Lower lobe of right lung (tissue), 2 donors: ENCODE measurements around the gene IFNLR1. TPM values are rescaled to one million over a fixed set of nuclear protein-coding genes. Genes with fewer than 3 reads are reported as not detected.
A peak's percentile ranks its signal among the peaks of the same experiment; 100 is the strongest.

Source experiments
- ATAC-seq, 2 donors: fragments of 200-7000 bp; cut with Tn5 transposase; one replicate each; pipeline ENCODE4 v1.9.1; 2020 to 2022; ENCODE audit warnings: mild to moderate bottlenecking in 2 of 2, moderate library complexity in 2 of 2
- DNase-seq: peaks from one replicate; pipeline ENCODE4 v3.0.0-alpha.2; 2020
- H3K27ac ChIP-seq: fragments of 200-600 bp; one replicate; pipeline ENCODE4 v1.8.0; 2022
- H3K27me3 ChIP-seq: fragments of 200-600 bp; one replicate; pipeline ENCODE4 v1.8.0; 2022; ENCODE audit warnings: low read depth
- H3K36me3 ChIP-seq: fragments of 200-600 bp; one replicate; pipeline ENCODE4 v1.8.0; 2022; ENCODE audit warnings: mild to moderate bottlenecking
- H3K4me1 ChIP-seq: fragments of 200-600 bp; one replicate; pipeline ENCODE4 v1.8.0; 2022
- H3K4me3 ChIP-seq: fragments of 200-600 bp; one replicate; pipeline ENCODE4 v1.8.0; 2022; ENCODE audit warnings: mild to moderate bottlenecking
- H3K9me3 ChIP-seq: fragments of 200-600 bp; one replicate; pipeline ENCODE4 v1.8.0; 2022
- CTCF ChIP-seq: fragments of 200-600 bp; IDR thresholded peaks from one replicate; pipeline ENCODE4 v1.8.0; 2022; ENCODE audit warnings: antibody characterized with exemption, mild to moderate bottlenecking
- intact Hi-C: fragments of 100-400 bp; cut with DNase I; formaldehyde crosslinking; loops from one replicate; pipeline ENCODE4 v1.11.0; 2022
- total RNA-seq: library from RNA; stranded (reverse); fragmentation: NEBNext Ultra II Directional; extraction: Animal tissue kit (Norgen Biotek cat#: 25700); gene quantifications from one replicate; pipeline ENCODE4 v1.2.1, GENCODE V29; 2021
- donor health status: DM: no; HTN: yes; CAD: no; lungs with severe emphysema.

The IFNLR1 gene
- total RNA-seq, 1 donor from 2014 or later: 11.7 TPM

GRCh38 chr1:24111996-24112779 is 74.9 kb downstream of the IFNLR1 start, which contains the start of gene MYOM3:
MYOM3 (minus strand) TSS chr1:24112135; CDS start chr1:24108636, 3,499 bp downstream.
- Histone ChIP-seq H3K36me3 (no peaks in the 10 kb centered on the region), H3K27me3 (peaks cover 5% of the 10 kb centered on the region), H3K4me1 (peaks cover 8% of the 10 kb centered on the region), H3K27ac (no peak within 1 kb of the TSS), H3K4me3 (peak within 1 kb of the TSS; percentile 11), H3K9me3 (no peaks in the 10 kb centered on the region)
- peak; percentile 91 for ATAC-seq
- TF ChIP-seq CTCF: peak; percentile 44
- DNase-seq: peak; percentile 83
- intact Hi-C loops: no loop called here

GRCh38 chr1:24111262-24111995 is 75.7 kb downstream of the IFNLR1 start:
- Histone ChIP-seq H3K4me3 (no peak overlapping the region), H3K9me3 (no peaks in the 10 kb centered on the region), H3K4me1 (peaks cover 8% of the 10 kb centered on the region), H3K27me3 (peaks cover 5% of the 10 kb centered on the region), H3K36me3 (no peaks in the 10 kb centered on the region), H3K27ac (no peak overlapping the region)
- TF ChIP-seq CTCF: no peak
- ATAC-seq (no peak), DNase-seq (peak; percentile 46)
- intact Hi-C loops: no loop called here

GRCh38 chr1:24110642-24111261 is 76.3 kb downstream of the IFNLR1 start:
- peaks cover 5% of the 10 kb centered on the region for H3K27me3 ChIP-seq
- intact Hi-C loops: no loop called here
- no peaks in the 10 kb centered on the region for H3K9me3 ChIP-seq
- no peak overlapping the region for H3K4me3 ChIP-seq
- no peak for TF ChIP-seq CTCF
- H3K27ac ChIP-seq: no peak overlapping the region
- peaks cover 8% of the 10 kb centered on the region for H3K4me1 ChIP-seq
- DNase-seq: peak; percentile 41
- no peaks in the 10 kb centered on the region for H3K36me3 ChIP-seq
- ATAC-seq: no peak

GRCh38 chr1:24109686-24110475 is 77.2 kb downstream of the IFNLR1 start:
- H3K36me3 ChIP-seq: no peaks in the 10 kb centered on the region
- no peaks in the 10 kb centered on the region for H3K9me3 ChIP-seq
- H3K27me3 ChIP-seq: peaks cover 5% of the 10 kb centered on the region
- ATAC-seq (no peak), DNase-seq (peak; percentile 41)
- H3K27ac ChIP-seq: no peak overlapping the region
- H3K4me1 ChIP-seq: peaks cover 8% of the 10 kb centered on the region
- no peak for TF ChIP-seq CTCF
- no peak overlapping the region for H3K4me3 ChIP-seq
- intact Hi-C loops: no loop called here

- H3K4me1 ChIP-seq: peaks cover 8% of the 10 kb centered on the region
- H3K27me3 ChIP-seq: peaks cover 1% of the 10 kb centered on the region
- DNase-seq (no peak), ATAC-seq (no peak)
- no peak overlapping the region for H3K4me3 ChIP-seq
- no peak for TF ChIP-seq CTCF
- H3K27ac ChIP-seq: no peak overlapping the region
- intact Hi-C loops: no loop called here
- H3K36me3 ChIP-seq: no peaks in the 10 kb centered on the region
- H3K9me3 ChIP-seq: no peaks in the 10 kb centered on the region
Observed at GRCh38 chr1:24109166-24109483, 78.0 kb downstream of the IFNLR1 start.
